ENCODE data around the gene ZAR1. TPM values are rescaled to one million over a fixed set of nuclear protein-coding genes. Genes with fewer than 3 reads are reported as not detected.

The ZAR1 gene
- total RNA-seq, 2 donors from 2014 or later = 0.18 TPM; not detected in 1

- no peak overlapping the region for H3K4me3 Mint-ChIP-seq
- peaks cover 7% of the 10 kb centered on the region for H3K4me1 ChIP-seq (ENCODE audit: control insufficient read depth, insufficient read depth, low read length)
- H3K9me3 Mint-ChIP-seq = peaks cover 12% of the 10 kb centered on the region
- H3K27me3 ChIP-seq (ENCODE audit: control insufficient read depth, insufficient read depth, low read length, poor library complexity, severe bottlenecking) = no peaks in the 10 kb centered on the region
- WGBS, 2 experiments (ENCODE audit: insufficient coverage in 1 of 2, insufficient read length in 1 of 2) = 95% methylated on average over 2 of the region's 2 CpGs; no CpG with 5 or more reads in 1 of the 2 experiments
- no peak for TF ChIP-seq CTCF (conservative IDR thresholded peaks at IDR 0.05)
- peaks cover 9% of the 10 kb centered on the region for H3K4me1 Mint-ChIP-seq
- H3K36me3 Mint-ChIP-seq (ENCODE audit: low read depth) = no peaks in the 10 kb centered on the region
- H3K27me3 Mint-ChIP-seq (ENCODE audit: insufficient read depth) = peaks cover 15% of the 10 kb centered on the region
- no peak overlapping the region for H3K27ac ChIP-seq (ENCODE audit: low read depth, low read length)
- no peak for DNase-seq
- H3K9me3 ChIP-seq (ENCODE audit: control insufficient read depth, low read length) = peaks cover 14% of the 10 kb centered on the region
- H3K9ac ChIP-seq (ENCODE audit: extremely low read depth, low read length, poor library complexity, severe bottlenecking) = no peak overlapping the region
- H3K36me3 ChIP-seq (ENCODE audit: control insufficient read depth, insufficient read depth, low read length) = no peaks in the 10 kb centered on the region
- no peak overlapping the region for H3K27ac Mint-ChIP-seq
- H3K4me3 ChIP-seq (ENCODE audit: low read length) = no peak overlapping the region
Observed at GRCh38 chr4:48467442-48467841, 22.6 kb upstream of the ZAR1 start.

- H3K27ac ChIP-seq (ENCODE audit: low read depth, low read length) = no peak overlapping the region
- Mint-ChIP-seq H3K27me3 (ENCODE audit: insufficient read depth) (peaks cover 14% of the 10 kb centered on the region), H3K27ac (no peak overlapping the region), H3K4me3 (no peak overlapping the region), H3K36me3 (ENCODE audit: low read depth) (no peaks in the 10 kb centered on the region), H3K4me1 (peaks cover 10% of the 10 kb centered on the region), H3K9me3 (peaks cover 9% of the 10 kb centered on the region)
- no peaks in the 10 kb centered on the region for H3K36me3 ChIP-seq (ENCODE audit: control insufficient read depth, insufficient read depth, low read length)
- H3K4me3 ChIP-seq (ENCODE audit: low read length) = no peak overlapping the region
- peaks cover 9% of the 10 kb centered on the region for H3K9me3 ChIP-seq (ENCODE audit: control insufficient read depth, low read length)
- 76 to 84% methylated on average over 4 to 5 of the region's 5 CpGs for WGBS, 2 experiments (ENCODE audit: insufficient coverage in 1 of 2, insufficient read length in 1 of 2)
- no peak for DNase-seq
- peaks cover 7% of the 10 kb centered on the region for H3K4me1 ChIP-seq (ENCODE audit: control insufficient read depth, insufficient read depth, low read length)
- H3K27me3 ChIP-seq (ENCODE audit: control insufficient read depth, insufficient read depth, low read length, poor library complexity, severe bottlenecking) = no peaks in the 10 kb centered on the region
- no peak for TF ChIP-seq CTCF (conservative IDR thresholded peaks at IDR 0.05)
- H3K9ac ChIP-seq (ENCODE audit: extremely low read depth, low read length, poor library complexity, severe bottlenecking) = no peak overlapping the region
Observed at GRCh38 chr4:48467891-48468290, 22.2 kb upstream of the ZAR1 start.

- Histone ChIP-seq H3K9ac (ENCODE audit: extremely low read depth, low read length, poor library complexity, severe bottlenecking) (no peak overlapping the region), H3K9me3 (ENCODE audit: control insufficient read depth, low read length) (no peaks in the 10 kb centered on the region), H3K4me3 (ENCODE audit: low read length) (no peak overlapping the region), H3K36me3 (ENCODE audit: control insufficient read depth, insufficient read depth, low read length) (no peaks in the 10 kb centered on the region), H3K27ac (ENCODE audit: low read depth, low read length) (peak overlapping the region; percentile 87), H3K27me3 (ENCODE audit: control insufficient read depth, insufficient read depth, low read length, poor library complexity, severe bottlenecking) (no peaks in the 10 kb centered on the region), H3K4me1 (ENCODE audit: control insufficient read depth, insufficient read depth, low read length) (peaks cover 7% of the 10 kb centered on the region)
- no peaks in the 10 kb centered on the region for H3K9me3 Mint-ChIP-seq
- no peaks in the 10 kb centered on the region for H3K36me3 Mint-ChIP-seq (ENCODE audit: low read depth)
- no peak overlapping the region for H3K27ac Mint-ChIP-seq
- 80 to 100% methylated on average over 1 of the region's 1 CpG for whole genome bisulfite sequencing, 2 experiments (ENCODE audit: insufficient coverage in 1 of 2, insufficient read length in 1 of 2)
- H3K27me3 Mint-ChIP-seq (ENCODE audit: insufficient read depth) = peaks cover 4% of the 10 kb centered on the region
- no peak for DNase-seq
- no peak for TF ChIP-seq CTCF (conservative IDR thresholded peaks at IDR 0.05)
- no peak overlapping the region for H3K4me3 Mint-ChIP-seq
- peaks cover 15% of the 10 kb centered on the region for H3K4me1 Mint-ChIP-seq
Observed at GRCh38 chr4:48470137-48470536, 19.9 kb upstream of the ZAR1 start.

Data from endodermal cell (in vitro differentiated cells).